Testis (tissue), 3 donors: ENCODE results near the gene STAC. TPM values are rescaled to one million over a fixed set of nuclear protein-coding genes. Genes with fewer than 3 reads are reported as not detected.

ENCODE experiments used
- DNase-seq: peaks from one replicate; pipeline ENCODE4 v3.0.0-alpha.2; 2019
- H3K27ac ChIP-seq, 2 donors: fragments of 200-600 bp; sonication (generic); one replicate each; pipeline ENCODE4 v1.5.1; 2019
- H3K27me3 ChIP-seq: fragments of 200-600 bp; sonication (generic); one replicate; pipeline ENCODE4 v1.5.1; 2019
- H3K36me3 ChIP-seq: fragments of 200-600 bp; sonication (generic); one replicate; pipeline ENCODE4 v1.5.1; 2017; ENCODE audit warnings: low read depth; ENCODE audit errors: missing control alignments
- H3K4me1 ChIP-seq: fragments of 200-600 bp; sonication (generic); one replicate; pipeline ENCODE4 v1.5.1; 2019
- H3K4me3 ChIP-seq, 2 donors: fragments of 200-600 bp; sonication (generic); one replicate each; pipeline ENCODE4 v1.5.1; 2017 to 2019
- H3K9me3 ChIP-seq: fragments of 200-600 bp; sonication (generic); one replicate; pipeline ENCODE4 v1.5.1; 2017
- POLR2A ChIP-seq: fragments of 450-650 bp; IDR thresholded peaks from one replicate; pipeline ENCODE4 v1.6.1; 2017; ENCODE audit warnings: antibody characterized with exemption, mild to moderate bottlenecking, moderate library complexity
- WGBS, 2 donors: methylation state at CpG; one replicate each; pipeline ENCODE4 v1.1.5; 2018; 5-methylcytosine and 5-hydroxymethylcytosine counted together
- intact Hi-C: fragments of 100-400 bp; cut with DNase I; formaldehyde crosslinking; loops from one replicate; pipeline ENCODE4 v1.15.1; 2023; ENCODE audit warnings: low total_unique reads
- polyA plus RNA-seq: library from polyadenylated mRNA; stranded (reverse); fragments of 350-450 nt; fragmentation: Illumina TruSeq; extraction: RNeasy Lipid Tissue Mini Kit (QIAGEN cat#74804); gene quantifications from one replicate; pipeline ENCODE4 v1.2.3, GENCODE V29; 2014; ENCODE audit warnings: low read depth, low replicate concordance; ENCODE audit not compliant: insufficient read depth
- total RNA-seq, 2 donors: library from RNA; depleted of rRNA; stranded (reverse); fragments of >200 nt; gene quantifications; one replicate each; pipeline ENCODE4 v1.2.3, GENCODE V29; 2016
- TF ChIP-seq, protein P1 (sequence below), 3 experiments: fragments of 450-650 bp in 2 of 3; fragments of 200-600 bp in 1 of 3; sonication (generic) in 1 of 3; IDR thresholded peaks; one replicate each; pipeline ENCODE4 v1.5.1; 2016 to 2019; ENCODE audit warnings: antibody characterized with exemption in 3 of 3, mild to moderate bottlenecking in 2 of 3, moderate library complexity in 1 of 3

The STAC gene
- total and polyA plus RNA-seq, 3 donors from 2014 or later: 4.8 to 9.4 (median 7.1) TPM

DNA sequence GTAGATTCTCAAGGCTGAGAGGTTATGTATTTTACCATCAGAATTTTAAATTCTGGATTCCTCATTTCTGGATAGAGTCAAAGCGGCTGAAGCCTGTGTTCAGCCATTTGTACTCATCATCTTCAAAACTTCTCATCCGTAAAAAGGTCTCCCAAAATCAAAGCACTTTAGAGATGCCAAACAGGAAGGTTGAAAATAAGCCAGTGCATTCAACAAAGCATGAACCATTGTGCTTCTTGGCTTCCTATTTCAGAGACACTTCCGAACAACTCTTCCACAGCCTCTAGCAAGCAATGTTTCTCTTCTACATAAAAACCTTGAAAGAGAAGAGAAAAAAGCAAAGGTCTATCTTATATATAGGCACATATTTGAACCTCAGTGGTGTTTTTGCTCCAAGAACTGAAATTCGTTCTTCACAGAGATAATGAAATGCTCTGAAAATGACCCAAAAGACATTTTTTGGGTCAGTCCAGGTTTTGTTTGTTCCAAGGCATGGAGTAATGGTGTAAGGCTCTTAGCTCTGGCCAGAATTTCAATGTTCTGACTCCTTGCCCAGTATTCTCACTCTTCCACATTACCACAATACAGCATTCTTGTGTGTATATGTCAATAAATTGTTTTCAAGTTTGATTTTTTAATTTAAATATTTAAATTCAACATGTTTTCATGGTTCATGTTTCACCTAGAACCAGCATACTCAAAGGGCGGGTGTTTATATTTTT, 163.1 kb downstream of the STAC start:
- no peak for DNase-seq
- H3K27ac ChIP-seq: no peak overlapping the region
- no peaks in the 10 kb centered on the region for H3K36me3 ChIP-seq
- no peaks in the 10 kb centered on the region for H3K27me3 ChIP-seq
- WGBS, 2 donors: 73 to 77% methylated on average over 5 of the region's 5 CpGs
- no peak for TF ChIP-seq POLR2A
- TF ChIP-seq, protein P1, sequence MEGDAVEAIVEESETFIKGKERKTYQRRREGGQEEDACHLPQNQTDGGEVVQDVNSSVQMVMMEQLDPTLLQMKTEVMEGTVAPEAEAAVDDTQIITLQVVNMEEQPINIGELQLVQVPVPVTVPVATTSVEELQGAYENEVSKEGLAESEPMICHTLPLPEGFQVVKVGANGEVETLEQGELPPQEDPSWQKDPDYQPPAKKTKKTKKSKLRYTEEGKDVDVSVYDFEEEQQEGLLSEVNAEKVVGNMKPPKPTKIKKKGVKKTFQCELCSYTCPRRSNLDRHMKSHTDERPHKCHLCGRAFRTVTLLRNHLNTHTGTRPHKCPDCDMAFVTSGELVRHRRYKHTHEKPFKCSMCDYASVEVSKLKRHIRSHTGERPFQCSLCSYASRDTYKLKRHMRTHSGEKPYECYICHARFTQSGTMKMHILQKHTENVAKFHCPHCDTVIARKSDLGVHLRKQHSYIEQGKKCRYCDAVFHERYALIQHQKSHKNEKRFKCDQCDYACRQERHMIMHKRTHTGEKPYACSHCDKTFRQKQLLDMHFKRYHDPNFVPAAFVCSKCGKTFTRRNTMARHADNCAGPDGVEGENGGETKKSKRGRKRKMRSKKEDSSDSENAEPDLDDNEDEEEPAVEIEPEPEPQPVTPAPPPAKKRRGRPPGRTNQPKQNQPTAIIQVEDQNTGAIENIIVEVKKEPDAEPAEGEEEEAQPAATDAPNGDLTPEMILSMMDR (IDR thresholded peaks at IDR 0.05): no peak
- peaks cover 2% of the 10 kb centered on the region for H3K4me1 ChIP-seq
- no peaks in the 10 kb centered on the region for H3K9me3 ChIP-seq
- intact Hi-C loops: no loop called here
- H3K4me3 ChIP-seq: no peak overlapping the region

DNA sequence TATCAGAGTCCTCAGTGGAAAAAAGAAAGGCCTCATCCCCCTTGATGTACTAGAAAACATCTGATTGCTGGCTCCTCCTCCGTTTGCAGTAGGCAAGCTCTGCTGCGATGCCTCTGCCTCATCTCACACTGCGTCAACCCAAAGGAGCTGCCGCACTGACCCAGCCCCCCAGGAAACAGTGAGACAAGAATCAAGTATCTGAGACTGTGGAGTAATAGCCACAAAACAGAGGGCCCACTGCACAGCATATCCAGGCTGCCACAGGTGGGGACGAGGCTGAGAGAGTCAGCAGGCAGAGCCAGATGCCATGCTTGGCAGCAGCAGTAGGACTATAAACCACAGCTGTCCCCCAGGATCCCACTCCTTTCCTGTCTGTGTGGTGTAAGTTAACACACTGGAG, 165.9 kb downstream of the STAC start:
- no peaks in the 10 kb centered on the region for H3K27me3 ChIP-seq
- no peak overlapping the region for H3K4me3 ChIP-seq
- 41 to 57% methylated on average over 5 of the region's 5 CpGs for WGBS, 2 donors
- H3K27ac ChIP-seq: no peak overlapping the region
- DNase-seq: peak; percentile 18
- intact Hi-C loops: no loop called here
- no peaks in the 10 kb centered on the region for H3K36me3 ChIP-seq
- H3K4me1 ChIP-seq: peaks cover 2% of the 10 kb centered on the region
- no peak for TF ChIP-seq POLR2A
- TF ChIP-seq, protein P1 (IDR thresholded peaks at IDR 0.05): no peak
- no peaks in the 10 kb centered on the region for H3K9me3 ChIP-seq

DNA sequence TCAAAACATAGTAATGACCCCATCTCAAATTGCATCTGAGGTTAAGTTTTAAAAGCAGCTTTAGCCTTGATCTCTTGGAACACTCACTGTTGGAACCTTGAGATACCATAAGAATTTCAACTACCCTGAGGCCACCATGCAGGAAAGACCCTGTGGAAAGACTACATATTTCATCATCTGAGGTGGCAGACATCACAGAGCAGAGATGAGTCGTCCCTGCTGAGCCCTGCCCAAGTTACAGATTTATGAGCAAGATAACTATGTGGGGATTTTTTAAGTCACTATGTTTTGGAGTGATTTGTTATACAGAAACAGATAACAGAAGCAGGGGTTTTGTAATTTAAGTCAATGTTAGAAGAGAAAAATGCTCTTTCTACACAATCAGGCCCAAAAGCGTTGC, 168.4 kb downstream of the STAC start:
- intact Hi-C loops: no loop called here
- no peak for DNase-seq
- 62 to 75% methylated on average over 2 of the region's 2 CpGs for WGBS, 2 donors
- Histone ChIP-seq H3K4me3 (no peak overlapping the region), H3K36me3 (no peaks in the 10 kb centered on the region), H3K4me1 (peaks cover 2% of the 10 kb centered on the region), H3K27me3 (no peaks in the 10 kb centered on the region), H3K9me3 (no peaks in the 10 kb centered on the region), H3K27ac (no peak overlapping the region)
- TF ChIP-seq POLR2A: no peak
- TF ChIP-seq, protein P1 (IDR thresholded peaks at IDR 0.05): no peak

DNA sequence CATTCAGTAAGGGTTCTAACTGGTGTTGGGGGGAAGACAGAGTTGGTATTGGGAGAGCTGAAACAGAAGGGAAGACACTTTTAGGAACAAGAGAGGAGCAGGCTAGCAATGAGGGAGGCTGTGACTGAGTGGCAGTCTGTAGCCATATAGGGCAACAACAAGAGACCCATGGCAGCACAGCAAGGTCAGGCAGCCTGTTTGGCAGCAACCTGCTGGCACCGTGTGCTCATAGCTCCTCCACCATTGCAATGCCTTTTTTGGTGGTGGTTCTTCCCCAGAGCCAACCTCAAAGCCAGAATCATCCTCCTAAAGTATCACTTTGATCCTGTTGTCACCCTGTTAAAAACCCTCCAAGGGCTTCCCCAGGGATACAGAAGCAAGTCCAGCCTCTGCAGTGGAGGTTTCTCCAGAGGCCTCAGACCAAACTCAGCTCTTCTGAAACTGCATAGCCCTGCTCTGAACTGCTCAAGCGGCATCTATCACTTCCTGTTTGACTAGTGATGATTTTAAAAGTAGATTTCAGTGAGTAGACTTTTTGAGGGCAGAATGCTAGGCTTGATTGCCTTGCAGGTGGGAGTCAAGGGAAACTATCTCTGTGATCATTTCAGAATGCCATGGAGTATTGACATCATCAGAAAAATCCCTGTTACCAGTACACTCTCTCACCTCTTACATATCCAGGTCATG, 176.9 kb downstream of the STAC start:
- WGBS, 2 donors: 71 to 86% methylated on average over 2 of the region's 2 CpGs
- TF ChIP-seq POLR2A: no peak
- TF ChIP-seq, protein P1 (IDR thresholded peaks at IDR 0.05): no peak
- Histone ChIP-seq H3K4me3 (no peak overlapping the region), H3K9me3 (no peaks in the 10 kb centered on the region), H3K27me3 (no peaks in the 10 kb centered on the region), H3K36me3 (no peaks in the 10 kb centered on the region), H3K27ac (no peak overlapping the region), H3K4me1 (no peaks in the 10 kb centered on the region)
- no peak for DNase-seq
- intact Hi-C loops: no loop called here
